Retinal pigment epithelial cell (primary cell): Measurements from ENCODE around the gene VIM.

ENCODE experiments used
- DNase-seq: peaks from one replicate; pipeline ENCODE4 v3.0.0-alpha.2; 2010; ENCODE audit warnings: low read depth
- H3K4me3 ChIP-seq: 2 replicates; pipeline ENCODE4 v1.5.1; 2011; ENCODE audit warnings: mild to moderate bottlenecking, low read length, control low read depth, moderate library complexity
- TF ChIP-seq, protein P1 (sequence below): conservative IDR thresholded peaks from 2 replicates; pipeline ENCODE4 v1.5.1; 2011; ENCODE audit warnings: low read depth, low read length, control low read depth, inconsistent platforms

The VIM gene

GRCh38 chr10:17215782-17216122 is 12.3 kb upstream of the VIM start:
- H3K4me3 ChIP-seq: no peak overlapping the region
- DNase-seq: no peak
- TF ChIP-seq, protein P1, sequence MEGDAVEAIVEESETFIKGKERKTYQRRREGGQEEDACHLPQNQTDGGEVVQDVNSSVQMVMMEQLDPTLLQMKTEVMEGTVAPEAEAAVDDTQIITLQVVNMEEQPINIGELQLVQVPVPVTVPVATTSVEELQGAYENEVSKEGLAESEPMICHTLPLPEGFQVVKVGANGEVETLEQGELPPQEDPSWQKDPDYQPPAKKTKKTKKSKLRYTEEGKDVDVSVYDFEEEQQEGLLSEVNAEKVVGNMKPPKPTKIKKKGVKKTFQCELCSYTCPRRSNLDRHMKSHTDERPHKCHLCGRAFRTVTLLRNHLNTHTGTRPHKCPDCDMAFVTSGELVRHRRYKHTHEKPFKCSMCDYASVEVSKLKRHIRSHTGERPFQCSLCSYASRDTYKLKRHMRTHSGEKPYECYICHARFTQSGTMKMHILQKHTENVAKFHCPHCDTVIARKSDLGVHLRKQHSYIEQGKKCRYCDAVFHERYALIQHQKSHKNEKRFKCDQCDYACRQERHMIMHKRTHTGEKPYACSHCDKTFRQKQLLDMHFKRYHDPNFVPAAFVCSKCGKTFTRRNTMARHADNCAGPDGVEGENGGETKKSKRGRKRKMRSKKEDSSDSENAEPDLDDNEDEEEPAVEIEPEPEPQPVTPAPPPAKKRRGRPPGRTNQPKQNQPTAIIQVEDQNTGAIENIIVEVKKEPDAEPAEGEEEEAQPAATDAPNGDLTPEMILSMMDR: no peak

DNA sequence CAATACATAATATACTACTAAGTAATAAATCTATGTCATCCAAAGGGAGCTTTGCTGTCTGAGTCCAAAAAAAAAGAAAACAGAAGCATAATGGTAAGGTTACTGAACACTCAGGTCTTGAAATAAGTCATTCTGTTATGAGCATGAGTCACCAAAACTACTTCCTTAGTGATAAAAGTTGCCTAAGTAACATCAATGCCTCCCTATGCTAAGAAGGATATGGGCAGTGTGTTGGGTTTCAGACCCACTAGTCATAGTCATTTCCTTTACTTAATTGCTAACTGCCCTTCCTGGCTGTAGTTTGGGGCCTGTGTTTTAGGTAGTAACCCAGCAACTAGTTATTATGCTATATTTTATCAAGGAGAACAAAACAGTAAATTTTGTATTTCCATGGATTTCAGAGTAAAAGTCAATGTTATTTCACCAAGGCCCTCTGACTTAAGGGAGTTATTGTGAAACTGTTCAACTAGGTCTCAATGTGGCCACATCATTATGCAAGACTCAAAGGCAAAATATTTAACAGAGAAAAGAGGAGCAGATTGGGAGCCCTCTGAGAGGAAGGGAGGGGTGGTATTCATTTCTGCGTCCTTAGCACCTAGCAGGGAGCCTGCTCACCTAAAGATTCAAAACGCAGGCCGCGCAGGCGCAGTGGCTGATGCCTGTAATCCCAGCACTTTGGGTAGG is 11.7 kb upstream of the VIM start:
- no peak overlapping the region for H3K4me3 ChIP-seq
- DNase-seq: peak; percentile 97
- TF ChIP-seq, protein P1: no peak

DNA sequence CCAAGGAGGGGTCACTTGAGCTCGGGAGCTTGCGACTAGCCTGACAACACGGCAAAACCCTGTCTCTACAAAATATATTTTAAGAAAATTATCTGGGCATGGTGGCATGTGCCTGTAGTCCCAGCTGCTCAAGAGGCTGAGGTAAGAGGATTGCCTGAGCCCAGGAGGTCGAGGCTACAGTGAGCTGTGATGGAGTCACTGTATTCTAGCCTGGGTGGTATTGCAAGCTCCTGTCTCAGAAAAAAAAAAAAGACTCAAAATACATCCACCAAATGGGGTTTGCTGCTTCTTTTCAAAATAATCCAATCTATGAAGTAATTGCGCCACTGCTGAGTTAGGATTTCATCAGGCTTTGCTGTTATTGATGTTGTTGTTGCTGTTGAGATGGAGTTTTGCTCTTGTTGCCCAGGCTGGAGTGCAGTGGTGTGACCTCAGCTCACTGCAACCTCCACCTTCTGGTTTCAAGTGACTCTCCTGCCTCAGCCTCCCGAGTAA is 11.1 kb upstream of the VIM start:
- DNase-seq: no peak
- TF ChIP-seq, protein P1: no peak
- no peak overlapping the region for H3K4me3 ChIP-seq

GRCh38 chr10:17217631-17218232 is 10.3 kb upstream of the VIM start:
- DNase-seq: no peak
- H3K4me3 ChIP-seq: no peak overlapping the region
- TF ChIP-seq, protein P1: no peak

- TF ChIP-seq, protein P1: no peak
- no peak for DNase-seq
- H3K4me3 ChIP-seq: no peak overlapping the region
Observed at GRCh38 chr10:17219024-17219423, 9.0 kb upstream of the VIM start.

DNA sequence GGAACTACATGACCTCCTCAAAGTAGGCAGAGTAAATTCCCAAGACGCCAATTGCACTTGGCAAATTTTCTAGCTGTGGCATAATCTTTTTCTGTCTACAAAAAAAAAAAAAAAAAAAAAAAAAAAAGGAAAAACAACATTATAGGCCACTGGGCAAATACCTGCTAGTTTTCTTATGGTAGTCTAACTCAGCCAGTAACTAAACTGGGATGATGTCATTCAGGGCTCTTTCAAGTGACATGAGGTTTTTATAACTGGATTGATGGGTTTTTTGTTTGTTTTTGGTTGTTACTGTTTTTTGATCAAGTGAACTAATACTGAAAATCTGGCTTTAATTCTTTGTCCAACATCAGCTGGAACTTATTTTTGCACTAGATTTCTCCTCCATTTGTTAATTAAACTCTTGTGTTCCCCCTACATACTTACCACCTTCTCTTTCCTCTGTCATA is 7.4 kb upstream of the VIM start:
- TF ChIP-seq, protein P1: no peak

GRCh38 chr10:17222329-17222728 is 5.7 kb upstream of the VIM start:
- DNase-seq: no peak
- TF ChIP-seq, protein P1: no peak
- H3K4me3 ChIP-seq: no peak overlapping the region

More for the DNA sequence above, 7.4 kb upstream of the VIM start:
- no peak for DNase-seq
- no peak overlapping the region for H3K4me3 ChIP-seq
